ENCODE data around the gene COL23A1. TPM values are rescaled to one million over a fixed set of nuclear protein-coding genes. Genes with fewer than 3 reads are reported as not detected.

Gene COL23A1
- total and polyA plus RNA-seq, 2 of the 8 experiments (the other 6 are each of a cell fraction or from before 2014, with no cell fraction given): 3.1 to 4.7 TPM

DNA sequence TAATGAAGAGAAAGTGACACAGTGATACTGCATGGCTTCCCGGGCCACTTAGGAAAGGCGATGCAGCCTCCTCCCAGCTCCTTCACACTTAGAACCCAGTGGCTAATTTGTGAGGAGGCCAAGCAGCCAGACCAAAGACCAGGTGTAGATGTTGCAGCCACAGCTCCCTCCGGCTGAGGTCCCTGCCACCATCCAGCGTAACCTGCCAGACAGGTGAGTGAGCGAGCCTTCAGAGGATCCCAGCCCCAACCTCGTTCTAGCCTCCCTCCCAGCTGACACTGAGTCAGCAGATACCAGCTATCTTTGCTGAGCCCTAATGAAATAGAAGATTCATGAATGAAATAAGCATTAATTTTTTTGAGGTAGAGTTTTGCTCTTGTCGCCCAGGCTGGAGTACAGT is 59.7 kb downstream of the COL23A1 start (continued):
- TF ChIP-seq, protein P1, sequence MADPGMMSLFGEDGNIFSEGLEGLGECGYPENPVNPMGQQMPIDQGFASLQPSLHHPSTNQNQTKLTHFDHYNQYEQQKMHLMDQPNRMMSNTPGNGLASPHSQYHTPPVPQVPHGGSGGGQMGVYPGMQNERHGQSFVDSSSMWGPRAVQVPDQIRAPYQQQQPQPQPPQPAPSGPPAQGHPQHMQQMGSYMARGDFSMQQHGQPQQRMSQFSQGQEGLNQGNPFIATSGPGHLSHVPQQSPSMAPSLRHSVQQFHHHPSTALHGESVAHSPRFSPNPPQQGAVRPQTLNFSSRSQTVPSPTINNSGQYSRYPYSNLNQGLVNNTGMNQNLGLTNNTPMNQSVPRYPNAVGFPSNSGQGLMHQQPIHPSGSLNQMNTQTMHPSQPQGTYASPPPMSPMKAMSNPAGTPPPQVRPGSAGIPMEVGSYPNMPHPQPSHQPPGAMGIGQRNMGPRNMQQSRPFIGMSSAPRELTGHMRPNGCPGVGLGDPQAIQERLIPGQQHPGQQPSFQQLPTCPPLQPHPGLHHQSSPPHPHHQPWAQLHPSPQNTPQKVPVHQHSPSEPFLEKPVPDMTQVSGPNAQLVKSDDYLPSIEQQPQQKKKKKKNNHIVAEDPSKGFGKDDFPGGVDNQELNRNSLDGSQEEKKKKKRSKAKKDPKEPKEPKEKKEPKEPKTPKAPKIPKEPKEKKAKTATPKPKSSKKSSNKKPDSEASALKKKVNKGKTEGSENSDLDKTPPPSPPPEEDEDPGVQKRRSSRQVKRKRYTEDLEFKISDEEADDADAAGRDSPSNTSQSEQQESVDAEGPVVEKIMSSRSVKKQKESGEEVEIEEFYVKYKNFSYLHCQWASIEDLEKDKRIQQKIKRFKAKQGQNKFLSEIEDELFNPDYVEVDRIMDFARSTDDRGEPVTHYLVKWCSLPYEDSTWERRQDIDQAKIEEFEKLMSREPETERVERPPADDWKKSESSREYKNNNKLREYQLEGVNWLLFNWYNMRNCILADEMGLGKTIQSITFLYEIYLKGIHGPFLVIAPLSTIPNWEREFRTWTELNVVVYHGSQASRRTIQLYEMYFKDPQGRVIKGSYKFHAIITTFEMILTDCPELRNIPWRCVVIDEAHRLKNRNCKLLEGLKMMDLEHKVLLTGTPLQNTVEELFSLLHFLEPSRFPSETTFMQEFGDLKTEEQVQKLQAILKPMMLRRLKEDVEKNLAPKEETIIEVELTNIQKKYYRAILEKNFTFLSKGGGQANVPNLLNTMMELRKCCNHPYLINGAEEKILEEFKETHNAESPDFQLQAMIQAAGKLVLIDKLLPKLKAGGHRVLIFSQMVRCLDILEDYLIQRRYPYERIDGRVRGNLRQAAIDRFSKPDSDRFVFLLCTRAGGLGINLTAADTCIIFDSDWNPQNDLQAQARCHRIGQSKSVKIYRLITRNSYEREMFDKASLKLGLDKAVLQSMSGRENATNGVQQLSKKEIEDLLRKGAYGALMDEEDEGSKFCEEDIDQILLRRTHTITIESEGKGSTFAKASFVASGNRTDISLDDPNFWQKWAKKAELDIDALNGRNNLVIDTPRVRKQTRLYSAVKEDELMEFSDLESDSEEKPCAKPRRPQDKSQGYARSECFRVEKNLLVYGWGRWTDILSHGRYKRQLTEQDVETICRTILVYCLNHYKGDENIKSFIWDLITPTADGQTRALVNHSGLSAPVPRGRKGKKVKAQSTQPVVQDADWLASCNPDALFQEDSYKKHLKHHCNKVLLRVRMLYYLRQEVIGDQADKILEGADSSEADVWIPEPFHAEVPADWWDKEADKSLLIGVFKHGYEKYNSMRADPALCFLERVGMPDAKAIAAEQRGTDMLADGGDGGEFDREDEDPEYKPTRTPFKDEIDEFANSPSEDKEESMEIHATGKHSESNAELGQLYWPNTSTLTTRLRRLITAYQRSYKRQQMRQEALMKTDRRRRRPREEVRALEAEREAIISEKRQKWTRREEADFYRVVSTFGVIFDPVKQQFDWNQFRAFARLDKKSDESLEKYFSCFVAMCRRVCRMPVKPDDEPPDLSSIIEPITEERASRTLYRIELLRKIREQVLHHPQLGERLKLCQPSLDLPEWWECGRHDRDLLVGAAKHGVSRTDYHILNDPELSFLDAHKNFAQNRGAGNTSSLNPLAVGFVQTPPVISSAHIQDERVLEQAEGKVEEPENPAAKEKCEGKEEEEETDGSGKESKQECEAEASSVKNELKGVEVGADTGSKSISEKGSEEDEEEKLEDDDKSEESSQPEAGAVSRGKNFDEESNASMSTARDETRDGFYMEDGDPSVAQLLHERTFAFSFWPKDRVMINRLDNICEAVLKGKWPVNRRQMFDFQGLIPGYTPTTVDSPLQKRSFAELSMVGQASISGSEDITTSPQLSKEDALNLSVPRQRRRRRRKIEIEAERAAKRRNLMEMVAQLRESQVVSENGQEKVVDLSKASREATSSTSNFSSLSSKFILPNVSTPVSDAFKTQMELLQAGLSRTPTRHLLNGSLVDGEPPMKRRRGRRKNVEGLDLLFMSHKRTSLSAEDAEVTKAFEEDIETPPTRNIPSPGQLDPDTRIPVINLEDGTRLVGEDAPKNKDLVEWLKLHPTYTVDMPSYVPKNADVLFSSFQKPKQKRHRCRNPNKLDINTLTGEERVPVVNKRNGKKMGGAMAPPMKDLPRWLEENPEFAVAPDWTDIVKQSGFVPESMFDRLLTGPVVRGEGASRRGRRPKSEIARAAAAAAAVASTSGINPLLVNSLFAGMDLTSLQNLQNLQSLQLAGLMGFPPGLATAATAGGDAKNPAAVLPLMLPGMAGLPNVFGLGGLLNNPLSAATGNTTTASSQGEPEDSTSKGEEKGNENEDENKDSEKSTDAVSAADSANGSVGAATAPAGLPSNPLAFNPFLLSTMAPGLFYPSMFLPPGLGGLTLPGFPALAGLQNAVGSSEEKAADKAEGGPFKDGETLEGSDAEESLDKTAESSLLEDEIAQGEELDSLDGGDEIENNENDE (IDR thresholded peaks at IDR 0.05; ENCODE audit: insufficient replicate concordance, low read length): no peak
- no peak for TF ChIP-seq POLR2A (IDR thresholded peaks at IDR 0.05; ENCODE audit: control extremely low read depth in 1 of 2, low read depth in 2 of 2, low read length in 2 of 2)
- no peak for TF ChIP-seq CHD1 (IDR thresholded peaks at IDR 0.05; ENCODE audit: low read depth, low read length)
- TF ChIP-seq RBBP5 (IDR thresholded peaks at IDR 0.05; ENCODE audit: borderline replicate concordance, low read depth, low read length): no peak
- no peak for TF ChIP-seq NRF1 (IDR thresholded peaks at IDR 0.05; ENCODE audit: low read depth, low read length)
- TF ChIP-seq GTF2F1 (IDR thresholded peaks at IDR 0.05; ENCODE audit: borderline replicate concordance, low read depth, low read length): no peak
- no peak for TF ChIP-seq MAFK (IDR thresholded peaks at IDR 0.05; ENCODE audit: low read depth, low read length)
- TF ChIP-seq SIX5 (IDR thresholded peaks at IDR 0.05; ENCODE audit: low read depth, low read length): no peak
- no peak for TF ChIP-seq POU5F1 (IDR thresholded peaks at IDR 0.05; ENCODE audit: low read depth, low read length)
- TF ChIP-seq SIRT6 (IDR thresholded peaks at IDR 0.05; ENCODE audit: low read length): no peak
- TF ChIP-seq TBP (IDR thresholded peaks at IDR 0.05; ENCODE audit: low read depth, low read length): no peak

Measured in H1 (cell line).